ENCODE data around the gene PTPRT. TPM values are rescaled to one million over a fixed set of nuclear protein-coding genes. Genes with fewer than 3 reads are reported as not detected.

The PTPRT gene
- total and polyA plus RNA-seq, 2 of the 13 experiments (the other 11 are each of a cell fraction or from before 2014, with no cell fraction given): under 0.01 to 0.09 TPM

DNA sequence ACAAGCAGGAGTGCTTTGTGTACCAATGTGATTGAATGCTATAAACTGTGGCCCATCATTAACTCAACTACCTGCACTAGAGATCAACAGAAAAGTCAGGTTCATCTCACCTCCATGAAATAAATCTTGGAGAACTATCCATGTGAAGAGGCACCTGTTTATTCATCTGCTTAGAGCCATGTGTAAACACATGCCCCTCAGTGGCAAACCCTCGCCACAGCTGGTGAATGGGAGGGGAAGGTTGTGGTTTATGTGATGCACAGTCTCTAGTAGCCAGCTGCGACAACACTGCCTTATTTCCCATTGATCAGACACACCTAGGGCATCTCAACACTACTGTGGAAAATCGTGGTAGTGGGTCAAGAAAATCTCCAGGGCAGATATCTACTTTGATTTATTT, 640.2 kb downstream of the PTPRT start:
- Histone ChIP-seq H3K9ac (ENCODE audit: insufficient read depth, low read depth, low read length) (no peak overlapping the region), H3K4me3 (replicated peaks in 1 of 3; ENCODE audit: insufficient read depth in 1 of 3, low read depth in 2 of 3, low read length in 3 of 3) (no peak overlapping the region), H4K20me1 (ENCODE audit: insufficient read depth, low read length) (no peaks in the 10 kb centered on the region), H3K9me3 (ENCODE audit: low read length) (no peaks in the 10 kb centered on the region), H2AFZ (ENCODE audit: low read length) (no peak overlapping the region), H3K27ac (ENCODE audit: extremely low read length, insufficient read depth, low read length) (no peak overlapping the region), H3K4me2 (ENCODE audit: low read depth, low read length) (no peak overlapping the region), H3K36me3 (replicated peaks in 1 of 2; ENCODE audit: control insufficient read depth in 1 of 2, insufficient read depth in 2 of 2, low read length in 2 of 2) (no peaks in the 10 kb centered on the region), H3K4me1 (ENCODE audit: insufficient read depth, low read length) (no peaks in the 10 kb centered on the region), H3K79me2 (ENCODE audit: insufficient read depth, low read length) (no peaks in the 10 kb centered on the region), H3K27me3 (ENCODE audit: control insufficient read depth in 1 of 2, insufficient read depth in 2 of 2, low read length in 2 of 2) (no peaks in the 10 kb centered on the region)
- CTCF ChIA-PET (ENCODE audit: low intra/inter-chr PET ratio, low total read pairs): no interaction called here
- FAIRE-seq (no peak), DNase-seq (ENCODE audit: low spot score) (no peak), ATAC-seq (no peak)
- in situ Hi-C loops (cut with HindIII; ENCODE audit: extremely low pct_ligation_motif_present, low pct_unique_long_range_greater_than_20kb) (loop anchor here (25.0 kb wide), 1 partner anchor 812 kb away; no protein-coding TSS in a partner anchor), intact Hi-C loops (cut with micrococcal nuclease; ENCODE audit: unreplicated experiment) (loop anchor here (5.0 kb wide), 1 partner anchor 602 kb away; no protein-coding TSS in a partner anchor)
- TF ChIP-seq ZNF589 (CRISPR knock-in tag; conservative IDR thresholded peaks at IDR 0.05) (no peak), MAZ (IDR thresholded peaks at IDR 0.05; ENCODE audit: borderline replicate concordance, low read depth, low read length) (no peak), MAZ (CRISPR knock-in tag; IDR thresholded peaks at IDR 0.05; ENCODE audit: low read depth) (no peak), HOXD1 (CRISPR knock-in tag; IDR thresholded peaks at IDR 0.05) (no peak), TCF7L2 (IDR thresholded peaks at IDR 0.05; ENCODE audit: low read depth, low read length) (no peak), ZNF709 (CRISPR knock-in tag; IDR thresholded peaks at IDR 0.05) (no peak)
- BruUV-seq (replicated peaks): no TSS peak
- POLR2A ChIA-PET: no interaction called here
- WGBS (ENCODE audit: low lambda C conversion rate): 3% methylated on average over 3 of the region's 3 CpGs

DNA sequence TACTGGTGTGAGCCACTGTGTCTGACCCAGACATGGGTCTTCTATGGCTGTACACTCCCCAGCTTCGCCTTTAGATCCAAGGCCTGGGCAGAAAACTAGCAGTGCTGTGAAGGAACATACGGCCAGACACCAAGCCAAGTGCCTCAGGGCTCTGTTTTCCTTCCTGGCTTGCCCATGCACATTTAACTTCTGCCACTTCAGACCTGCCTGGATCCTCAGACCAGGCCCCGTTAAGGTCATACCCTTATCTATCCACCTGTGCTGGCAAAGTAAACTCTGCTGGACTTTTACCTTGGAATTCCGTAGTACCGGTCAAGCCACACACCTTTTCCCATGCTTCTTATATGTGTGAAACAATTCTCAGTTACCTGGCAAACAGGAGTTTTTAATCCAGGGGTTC, 644.8 kb downstream of the PTPRT start:
- no peak overlapping the region for H3K9ac ChIP-seq (ENCODE audit: insufficient read depth, low read depth, low read length)
- no TSS peak for BruUV-seq (replicated peaks)
- H3K36me3 ChIP-seq (replicated peaks in 1 of 2; ENCODE audit: control insufficient read depth in 1 of 2, insufficient read depth in 2 of 2, low read length in 2 of 2): no peaks in the 10 kb centered on the region
- no peak overlapping the region for H3K27ac ChIP-seq (ENCODE audit: extremely low read length, insufficient read depth, low read length)
- intact Hi-C loops (cut with micrococcal nuclease; ENCODE audit: unreplicated experiment): loop anchor here (5.0 kb wide), 1 partner anchor 598 kb away; no protein-coding TSS in a partner anchor
- H3K79me2 ChIP-seq (ENCODE audit: insufficient read depth, low read length): no peaks in the 10 kb centered on the region
- H3K4me3 ChIP-seq (replicated peaks in 1 of 3; ENCODE audit: insufficient read depth in 1 of 3, low read depth in 2 of 3, low read length in 3 of 3): no peak overlapping the region
- H3K4me1 ChIP-seq (ENCODE audit: insufficient read depth, low read length): no peaks in the 10 kb centered on the region
- no peak overlapping the region for H2AFZ ChIP-seq (ENCODE audit: low read length)
- FAIRE-seq (no peak), DNase-seq (ENCODE audit: low spot score) (no peak), ATAC-seq (no peak)
- WGBS (ENCODE audit: low lambda C conversion rate): 6% methylated on average over 5 of the region's 5 CpGs
- H4K20me1 ChIP-seq (ENCODE audit: insufficient read depth, low read length): no peaks in the 10 kb centered on the region
- no peak overlapping the region for H3K4me2 ChIP-seq (ENCODE audit: low read depth, low read length)
- CTCF ChIA-PET (ENCODE audit: low intra/inter-chr PET ratio, low total read pairs): no interaction called here
- no peaks in the 10 kb centered on the region for H3K27me3 ChIP-seq (ENCODE audit: control insufficient read depth in 1 of 2, insufficient read depth in 2 of 2, low read length in 2 of 2)
- 0 out of 2 replicates have a peak, but pooled peaks cover 3% of the 10 kb centered on the region for H3K9me3 ChIP-seq (ENCODE audit: low read length)
- in situ Hi-C loops (cut with HindIII; ENCODE audit: extremely low pct_ligation_motif_present, low pct_unique_long_range_greater_than_20kb): loop anchor here (25.0 kb wide), 1 partner anchor 808 kb away; no protein-coding TSS in a partner anchor
- POLR2A ChIA-PET: no interaction called here
- TF ChIP-seq ZNF383 (CRISPR knock-in tag; IDR thresholded peaks at IDR 0.05; ENCODE audit: borderline replicate concordance) (no peak), KAT7 (CRISPR knock-in tag; IDR thresholded peaks at IDR 0.05; ENCODE audit: borderline replicate concordance) (no peak), IRF2 (CRISPR knock-in tag; IDR thresholded peaks at IDR 0.05) (no peak), KDM3A (CRISPR knock-in tag; IDR thresholded peaks at IDR 0.05; ENCODE audit: low read depth) (no peak), NFE2L1 (CRISPR knock-in tag; IDR thresholded peaks at IDR 0.05; ENCODE audit: borderline replicate concordance) (no peak), CENPT (CRISPR knock-in tag; IDR thresholded peaks at IDR 0.05; ENCODE audit: low read depth) (no peak), ZNF768 (CRISPR knock-in tag; IDR thresholded peaks at IDR 0.05) (no peak), U2AF2 (IDR thresholded peaks at IDR 0.05; ENCODE audit: low read depth, low read length) (no peak), THRA (CRISPR knock-in tag; IDR thresholded peaks at IDR 0.05; ENCODE audit: borderline replicate concordance) (no peak), TFE3 (CRISPR knock-in tag; IDR thresholded peaks at IDR 0.05) (no peak), ZSCAN22 (CRISPR knock-in tag; IDR thresholded peaks at IDR 0.05) (no peak), FOXP1 (IDR thresholded peaks at IDR 0.05) (no peak), FOXP1 (CRISPR knock-in tag; IDR thresholded peaks at IDR 0.05) (no peak), GATAD2A (CRISPR knock-in tag; IDR thresholded peaks at IDR 0.05) (no peak)
